Osteoblast (primary cell): ENCODE data around the gene METAP2. TPM values are rescaled to one million over a fixed set of nuclear protein-coding genes. Genes with fewer than 3 reads are reported as not detected.

ENCODE experiments used
- DNase-seq: peaks from one replicate; pipeline ENCODE4 v3.0.0; 2011; ENCODE audit warnings: low spot score, mixed read lengths; ENCODE audit not compliant: insufficient read length; ENCODE audit errors: missing footprints
- H2AFZ ChIP-seq: 2 replicates; pipeline ENCODE4 v1.6.0; 2011; ENCODE audit warnings: mild to moderate bottlenecking, low read length
- H3K27ac ChIP-seq: 2 replicates; pipeline ENCODE4 v1.5.1; 2011; ENCODE audit warnings: mild to moderate bottlenecking, low read depth, low read length, moderate library complexity
- H3K27me3 ChIP-seq: 2 replicates; pipeline ENCODE4 v1.6.0; 2012; ENCODE audit warnings: mild to moderate bottlenecking, control low read depth, inconsistent platforms, low read length, moderate library complexity; ENCODE audit not compliant: insufficient read depth
- H3K36me3 ChIP-seq: 2 replicates; pipeline ENCODE4 v1.5.1; 2011; ENCODE audit warnings: mild to moderate bottlenecking, low read length, control low read depth, moderate library complexity; ENCODE audit not compliant: insufficient read depth
- H3K4me1 ChIP-seq: 2 replicates; pipeline ENCODE4 v1.5.1; 2011; ENCODE audit warnings: mild to moderate bottlenecking, low read length, control low read depth, moderate library complexity; ENCODE audit not compliant: insufficient read depth
- H3K4me2 ChIP-seq: 2 replicates; pipeline ENCODE4 v1.6.0; 2011; ENCODE audit warnings: mild to moderate bottlenecking, low read length; ENCODE audit not compliant: insufficient read depth
- H3K4me3 ChIP-seq: fragments of 200-600 bp; sonication (generic); 3 replicates; pipeline ENCODE4 v1.5.1; 2012; ENCODE audit warnings: mild to moderate bottlenecking, low read length, inconsistent platforms; ENCODE audit not compliant: insufficient read depth
- H3K79me2 ChIP-seq: 2 replicates; pipeline ENCODE4 v1.6.0; 2012; ENCODE audit warnings: mild to moderate bottlenecking, low read length, control low read depth, inconsistent platforms; ENCODE audit not compliant: insufficient read depth
- H3K9me3 ChIP-seq: 2 replicates; pipeline ENCODE4 v1.5.1; 2011; ENCODE audit warnings: low read depth, low read length, control low read depth
- H4K20me1 ChIP-seq: 2 replicates; pipeline ENCODE4 v1.6.0; 2012; ENCODE audit warnings: mild to moderate bottlenecking, low read length, control low read depth; ENCODE audit not compliant: insufficient read depth
- total RNA-seq: library from RNA; depleted of rRNA; stranded (reverse); fragments of >200 nt; gene quantifications from 2 replicates; pipeline ENCODE4 v1.2.3, GENCODE V29; 2012
- TF ChIP-seq, protein P1 (sequence below): IDR thresholded peaks from 2 replicates; pipeline ENCODE4 v1.5.1; 2011; ENCODE audit warnings: mild to moderate bottlenecking, low read depth, low read length, moderate library complexity; ENCODE audit errors: extremely low read depth

Gene METAP2
- total RNA-seq, 1 donor, result 80.7 TPM

DNA sequence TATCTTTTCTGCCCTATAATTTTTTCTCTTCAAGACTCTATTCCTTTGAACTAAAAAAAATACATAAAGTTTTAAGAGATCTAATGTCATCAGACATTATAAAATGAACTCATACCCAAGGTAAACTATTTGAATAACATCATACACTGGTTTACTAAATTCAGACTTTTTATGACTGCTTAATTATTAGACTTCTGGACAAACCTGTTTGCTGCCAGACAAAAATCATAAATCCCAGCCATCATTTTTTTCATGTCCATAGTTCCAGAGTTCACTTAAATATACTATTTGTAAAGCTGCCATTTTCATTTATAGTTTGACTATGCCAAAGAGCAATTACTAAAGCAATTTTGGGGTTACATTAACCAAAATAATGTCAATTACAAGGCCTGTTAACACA, 43.3 kb downstream of the METAP2 start:
- Histone ChIP-seq H4K20me1 (no peaks in the 10 kb centered on the region), H3K27ac (no peak overlapping the region), H3K4me1 (no peaks in the 10 kb centered on the region), H3K4me2 (no peak overlapping the region), H3K4me3 (no peak overlapping the region), H3K79me2 (no peaks in the 10 kb centered on the region), H3K36me3 (peaks cover 22% of the 10 kb centered on the region), H3K9me3 (no peaks in the 10 kb centered on the region), H3K27me3 (no peaks in the 10 kb centered on the region), H2AFZ (no peak overlapping the region)
- DNase-seq, result no peak
- TF ChIP-seq, protein P1, sequence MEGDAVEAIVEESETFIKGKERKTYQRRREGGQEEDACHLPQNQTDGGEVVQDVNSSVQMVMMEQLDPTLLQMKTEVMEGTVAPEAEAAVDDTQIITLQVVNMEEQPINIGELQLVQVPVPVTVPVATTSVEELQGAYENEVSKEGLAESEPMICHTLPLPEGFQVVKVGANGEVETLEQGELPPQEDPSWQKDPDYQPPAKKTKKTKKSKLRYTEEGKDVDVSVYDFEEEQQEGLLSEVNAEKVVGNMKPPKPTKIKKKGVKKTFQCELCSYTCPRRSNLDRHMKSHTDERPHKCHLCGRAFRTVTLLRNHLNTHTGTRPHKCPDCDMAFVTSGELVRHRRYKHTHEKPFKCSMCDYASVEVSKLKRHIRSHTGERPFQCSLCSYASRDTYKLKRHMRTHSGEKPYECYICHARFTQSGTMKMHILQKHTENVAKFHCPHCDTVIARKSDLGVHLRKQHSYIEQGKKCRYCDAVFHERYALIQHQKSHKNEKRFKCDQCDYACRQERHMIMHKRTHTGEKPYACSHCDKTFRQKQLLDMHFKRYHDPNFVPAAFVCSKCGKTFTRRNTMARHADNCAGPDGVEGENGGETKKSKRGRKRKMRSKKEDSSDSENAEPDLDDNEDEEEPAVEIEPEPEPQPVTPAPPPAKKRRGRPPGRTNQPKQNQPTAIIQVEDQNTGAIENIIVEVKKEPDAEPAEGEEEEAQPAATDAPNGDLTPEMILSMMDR, result no peak

DNA sequence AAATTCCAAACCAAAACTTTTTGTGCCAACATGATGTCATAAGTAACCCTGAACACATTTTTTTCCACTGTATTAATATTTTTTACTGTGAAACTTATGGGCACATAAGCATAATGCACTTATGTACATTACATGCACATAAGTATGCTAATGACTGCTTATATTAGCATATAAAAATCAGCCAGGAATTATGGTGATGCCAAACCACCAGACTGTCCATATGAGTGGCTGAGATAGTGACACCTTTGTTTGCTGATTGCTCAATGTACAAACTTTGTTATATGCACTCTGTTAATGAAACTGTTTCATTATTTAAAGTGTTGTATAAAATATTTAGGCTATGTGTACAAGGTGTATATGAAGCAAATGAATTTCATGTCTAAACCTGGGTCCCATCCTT, 45.0 kb downstream of the METAP2 start:
- TF ChIP-seq, protein P1, result no peak
- no peak for DNase-seq
- H3K79me2 ChIP-seq, result no peaks in the 10 kb centered on the region
- H4K20me1 ChIP-seq, result no peaks in the 10 kb centered on the region
- H3K4me1 ChIP-seq, result no peaks in the 10 kb centered on the region
- no peaks in the 10 kb centered on the region for H3K27me3 ChIP-seq
- no peak overlapping the region for H3K4me2 ChIP-seq
- H3K9me3 ChIP-seq, result no peaks in the 10 kb centered on the region
- H3K36me3 ChIP-seq, result peaks cover 6% of the 10 kb centered on the region
- H2AFZ ChIP-seq, result no peak overlapping the region
- H3K4me3 ChIP-seq, result no peak overlapping the region
- H3K27ac ChIP-seq, result no peak overlapping the region

DNA sequence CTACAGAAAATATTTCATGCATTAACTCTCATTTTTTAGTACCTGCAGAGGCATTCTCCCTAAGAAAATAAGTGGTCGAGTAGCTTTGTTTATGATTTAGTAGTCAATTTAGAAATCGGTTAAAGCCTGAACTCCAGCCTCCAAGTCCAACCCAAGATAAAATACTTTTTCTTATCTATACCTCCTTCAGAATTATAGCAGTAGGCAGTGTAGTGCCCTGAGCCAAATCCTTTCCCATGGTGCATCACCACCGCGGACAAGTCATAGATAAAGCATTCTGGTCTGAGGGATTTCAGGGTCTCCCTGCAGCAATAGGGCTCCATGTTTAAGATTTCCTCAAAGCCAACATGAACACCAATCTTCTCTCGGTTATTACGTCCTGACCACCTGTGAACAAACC, 46.9 kb downstream of the METAP2 start:
- Histone ChIP-seq H3K27ac (no peak overlapping the region), H3K4me2 (no peak overlapping the region), H3K4me3 (no peak overlapping the region), H3K4me1 (no peaks in the 10 kb centered on the region), H3K36me3 (no peaks in the 10 kb centered on the region), H3K27me3 (no peaks in the 10 kb centered on the region), H3K79me2 (no peaks in the 10 kb centered on the region), H4K20me1 (no peaks in the 10 kb centered on the region), H2AFZ (no peak overlapping the region), H3K9me3 (no peaks in the 10 kb centered on the region)
- DNase-seq, result no peak
- TF ChIP-seq, protein P1, result no peak

DNA sequence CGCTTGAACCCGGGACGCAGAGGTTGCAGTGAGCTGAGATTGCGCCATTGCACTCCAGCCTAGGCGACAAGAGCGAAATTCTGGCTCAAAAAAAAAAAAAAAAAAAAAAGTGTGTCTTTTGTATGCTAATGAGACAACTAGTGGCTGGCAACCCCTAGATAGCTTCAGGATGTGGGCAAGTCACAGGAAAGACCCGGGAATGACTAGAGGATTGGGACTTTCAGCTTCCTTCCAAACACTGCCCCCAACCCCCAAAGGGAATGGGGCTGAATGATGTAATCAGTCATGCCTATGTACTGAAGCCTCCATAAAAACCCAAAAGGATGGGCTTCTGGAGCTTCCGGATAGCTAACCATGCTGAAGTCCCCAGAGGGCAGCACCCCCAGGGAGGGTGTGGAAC, 48.7 kb downstream of the METAP2 start:
- TF ChIP-seq, protein P1, result no peak
- Histone ChIP-seq H2AFZ (no peak overlapping the region), H3K27me3 (no peaks in the 10 kb centered on the region), H3K4me3 (no peak overlapping the region), H3K79me2 (no peaks in the 10 kb centered on the region), H3K36me3 (no peaks in the 10 kb centered on the region), H3K9me3 (no peaks in the 10 kb centered on the region), H3K4me1 (no peaks in the 10 kb centered on the region), H3K27ac (no peak overlapping the region), H3K4me2 (no peak overlapping the region), H4K20me1 (no peaks in the 10 kb centered on the region)
- DNase-seq, result no peak
